NCI-H1694 treated with DMSO at 0.1 percent for 48 hours (cell line): ENCODE measurements around the gene GRIN1.

ENCODE experiments used
- DNase-seq: peaks from one replicate; lab custom pipeline; 2025; lab: John Stamatoyannopoulos, UW

Gene GRIN1

GRCh38 chr9:137138722-137139467 is at the start of gene GRIN1:
Gene GRIN1, plus strand, starts transcription at chr9:137139154. Its CDS starts 333 bp downstream, at chr9:137139487.
- DNase-seq: no peak

GRCh38 chr9:137089232-137089947 is 49.6 kb upstream of the GRIN1 start:
- peak; percentile 31 for DNase-seq

- peak; percentile 7 for DNase-seq
Measured at GRCh38 chr9:137095664-137096517, 43.1 kb upstream of the GRIN1 start.

- no peak for DNase-seq
Measured at GRCh38 chr9:137096785-137097546, 42.0 kb upstream of the GRIN1 start.

GRCh38 chr9:137097761-137098462 is 41.0 kb upstream of the GRIN1 start:
- no peak for DNase-seq

- no peak for DNase-seq
Measured at GRCh38 chr9:137099231-137099630, 39.7 kb upstream of the GRIN1 start.

GRCh38 chr9:137103206-137103999 is 35.6 kb upstream of the GRIN1 start:
- DNase-seq: no peak

GRCh38 chr9:137105814-137106661 is 32.9 kb upstream of the GRIN1 start:
- no peak for DNase-seq

- no peak for DNase-seq
Measured at GRCh38 chr9:137106662-137107250, 32.2 kb upstream of the GRIN1 start.

GRCh38 chr9:137107312-137107921 is 31.5 kb upstream of the GRIN1 start:
- no peak for DNase-seq

GRCh38 chr9:137107982-137108381 is 31.0 kb upstream of the GRIN1 start:
- no peak for DNase-seq

- DNase-seq: no peak
Measured at GRCh38 chr9:137108608-137109249, 30.2 kb upstream of the GRIN1 start.

- DNase-seq: no peak
Measured at GRCh38 chr9:137109250-137110146, 29.5 kb upstream of the GRIN1 start.

GRCh38 chr9:137110147-137110910 is 28.6 kb upstream of the GRIN1 start:
- no peak for DNase-seq

GRCh38 chr9:137110911-137111787 is 27.8 kb upstream of the GRIN1 start:
- no peak for DNase-seq
